ENCODE data around the gene NALF2.

- TF ChIP-seq CTCF (IDR thresholded peaks at IDR 0.05) (no peak), REST (IDR thresholded peaks at IDR 0.05; ENCODE audit: insufficient read depth in 1 of 2, low read depth in 2 of 2, low read length in 1 of 2) (no peak)
These were observed 37.6 kb upstream of the NALF2 start for GRCh38 chrX:69466546-69466945.

Data from Panc1 (cell line).